Stimulated activated CD4-positive, alpha-beta T cell treated with anti-CD3 and anti-CD28 coated beads, Interleukin-15, amount 100 ng/mL, for 24 hours (primary cell): ENCODE measurements around the gene LDLRAD4.

Source experiments
- DNase-seq: peaks from one replicate; pipeline ENCODE4 v3.0.0-alpha.2; 2020

Gene LDLRAD4

DNA sequence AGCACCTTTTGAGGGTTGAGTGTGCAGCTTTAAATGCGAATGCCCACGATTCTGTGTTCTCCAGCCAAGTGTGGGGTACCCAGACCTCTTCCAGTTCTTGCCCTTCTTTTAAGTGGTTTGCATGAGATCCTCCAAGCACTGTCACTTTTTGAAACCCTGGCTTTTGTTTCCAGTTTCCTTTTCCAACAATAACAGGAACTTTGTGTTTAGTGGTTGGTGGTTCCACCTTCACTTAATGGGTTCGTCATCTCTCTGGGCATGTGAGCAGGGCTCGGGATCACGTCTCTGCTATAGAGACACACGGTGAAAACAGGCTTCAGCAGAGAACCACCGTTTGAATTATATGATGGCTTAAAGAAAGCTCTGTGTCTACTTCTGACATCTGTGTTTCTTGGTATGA lies 197.6 kb downstream of the LDLRAD4 start:
- no peak for DNase-seq

DNA sequence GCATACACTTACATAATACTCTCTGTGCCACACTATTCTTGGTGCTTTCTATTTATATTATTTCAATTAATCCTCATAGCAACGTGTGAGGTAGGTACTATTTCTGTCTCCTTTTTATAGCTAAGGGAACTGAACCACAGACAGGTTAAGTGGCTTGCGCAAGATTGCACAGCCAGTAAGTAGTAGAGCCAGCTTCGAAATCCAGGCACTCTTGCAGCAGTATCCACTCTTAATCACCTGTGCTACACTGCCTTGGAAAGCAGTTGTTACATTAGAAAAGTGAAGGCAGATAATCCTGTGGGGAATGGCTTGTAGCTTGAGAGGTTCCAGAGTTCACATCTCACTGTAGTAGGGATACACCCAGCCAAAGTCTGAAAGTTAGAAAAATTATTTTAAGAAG lies 198.3 kb downstream of the LDLRAD4 start:
- DNase-seq = no peak

DNA sequence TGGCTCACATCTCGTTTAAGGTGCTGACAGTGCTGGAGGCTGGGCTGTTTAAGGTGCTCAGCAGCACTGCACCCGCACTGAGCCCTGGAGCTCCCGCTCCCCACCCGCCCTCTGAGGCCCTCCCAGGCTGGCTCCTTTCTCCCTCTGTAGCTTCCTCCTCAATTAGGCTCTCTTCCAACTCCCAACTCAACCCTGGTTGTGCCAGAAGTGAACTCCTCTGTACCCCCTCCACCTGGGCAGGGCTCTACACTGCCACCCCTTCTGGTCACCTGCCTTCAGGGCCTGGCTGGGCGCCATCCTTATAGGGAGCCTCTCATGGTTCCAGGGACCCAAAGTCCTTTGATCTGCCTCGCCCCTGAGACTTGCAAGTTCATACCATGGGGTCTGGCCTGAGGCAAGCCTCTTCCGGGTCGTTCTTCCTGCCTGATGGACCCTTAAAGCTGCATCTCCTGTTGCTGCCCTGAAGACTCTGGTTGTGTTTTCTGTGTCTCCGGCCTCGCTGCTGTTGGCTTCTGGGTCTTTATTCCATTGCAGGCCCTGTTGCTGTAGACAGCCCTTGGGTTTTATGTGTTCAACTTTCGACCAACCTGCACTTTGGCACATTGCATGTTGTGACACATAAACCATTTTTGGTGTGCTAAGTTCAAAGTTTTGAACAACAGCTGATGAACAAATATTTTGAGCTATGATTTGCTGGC lies 199.6 kb downstream of the LDLRAD4 start:
- no peak for DNase-seq

DNA sequence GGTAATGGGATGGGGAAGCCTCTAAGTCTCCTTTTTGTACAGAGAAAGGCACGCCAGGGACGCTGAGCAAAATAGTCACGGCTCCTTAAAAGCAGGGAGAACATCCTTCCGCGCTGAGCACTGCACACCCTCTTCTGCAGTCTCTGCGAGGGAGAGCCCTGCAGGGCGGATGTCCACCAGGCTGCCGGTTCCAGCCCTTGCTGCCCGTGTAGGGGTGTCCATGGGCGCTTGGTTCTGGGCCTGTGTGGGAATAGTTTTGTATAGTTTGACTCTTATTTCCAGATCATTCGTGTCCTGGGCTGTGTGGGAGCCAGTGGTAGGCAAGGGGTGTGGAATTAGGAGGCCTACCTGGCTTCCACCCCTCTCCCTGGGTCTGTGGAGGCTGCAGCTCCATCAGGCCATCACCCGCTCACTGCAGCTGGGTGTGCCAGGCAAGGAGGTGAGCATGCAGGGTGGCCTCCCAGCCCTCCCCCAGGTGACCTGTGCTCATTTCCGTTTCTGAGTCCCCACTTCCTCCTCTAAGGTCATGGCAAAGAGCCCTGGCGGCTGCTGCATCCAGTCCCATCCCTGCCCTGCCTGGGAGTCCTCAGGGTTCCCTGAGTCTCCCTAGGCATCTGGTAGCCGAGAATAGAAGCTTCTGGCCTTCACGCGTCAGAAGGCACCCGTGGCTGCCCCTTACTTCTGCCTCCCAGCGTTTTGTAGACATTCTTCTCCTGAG lies 202.6 kb downstream of the LDLRAD4 start:
- no peak for DNase-seq

DNA sequence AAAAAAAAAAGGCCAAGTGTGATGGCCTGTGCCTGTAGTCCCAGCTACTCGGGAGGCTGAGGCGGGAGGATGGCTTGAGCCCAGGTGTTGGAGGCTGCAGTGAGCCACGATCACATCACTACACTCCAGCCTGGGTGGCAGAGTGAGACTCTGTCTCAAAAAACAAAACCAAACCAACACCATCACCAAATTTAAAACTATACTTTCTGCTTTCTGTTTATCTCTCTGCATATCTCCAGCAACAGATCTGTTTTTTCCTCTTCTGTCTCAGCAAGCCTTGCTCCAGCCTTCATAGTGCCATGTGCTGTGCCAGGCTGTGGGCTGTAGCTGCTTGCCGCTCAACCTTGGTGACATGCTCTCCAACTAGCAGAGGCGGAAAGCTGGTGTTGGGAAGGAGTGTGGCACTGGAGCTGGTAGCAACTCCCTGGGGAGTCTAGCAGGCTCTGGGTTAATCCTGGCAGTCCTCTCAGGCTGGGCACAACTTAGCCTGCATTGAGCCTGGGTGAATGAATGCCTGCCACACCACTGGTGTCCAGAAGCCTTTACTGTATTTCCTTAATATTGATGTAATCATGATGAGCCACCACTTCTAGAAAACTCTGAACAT lies 204.1 kb downstream of the LDLRAD4 start:
- DNase-seq = no peak

DNA sequence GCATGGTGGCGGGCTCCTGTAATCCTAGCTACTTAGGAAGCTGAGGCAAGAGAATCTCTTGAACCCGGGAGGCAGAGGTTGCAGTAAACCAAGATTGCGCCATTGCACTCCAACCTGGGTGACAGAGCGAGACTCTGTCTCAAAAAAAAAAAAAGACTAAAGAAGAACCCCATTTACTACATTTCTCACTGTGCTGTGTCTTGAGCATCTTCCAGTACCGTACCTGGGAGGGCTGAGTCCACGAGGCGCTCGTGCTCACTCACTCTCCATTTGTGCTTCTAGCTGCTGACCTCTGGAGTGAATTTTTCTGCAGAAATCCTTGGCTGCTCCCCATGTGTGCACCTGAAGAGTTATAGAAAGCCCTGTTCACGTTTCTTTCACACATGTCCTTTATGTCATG lies 204.8 kb downstream of the LDLRAD4 start:
- DNase-seq = no peak

DNA sequence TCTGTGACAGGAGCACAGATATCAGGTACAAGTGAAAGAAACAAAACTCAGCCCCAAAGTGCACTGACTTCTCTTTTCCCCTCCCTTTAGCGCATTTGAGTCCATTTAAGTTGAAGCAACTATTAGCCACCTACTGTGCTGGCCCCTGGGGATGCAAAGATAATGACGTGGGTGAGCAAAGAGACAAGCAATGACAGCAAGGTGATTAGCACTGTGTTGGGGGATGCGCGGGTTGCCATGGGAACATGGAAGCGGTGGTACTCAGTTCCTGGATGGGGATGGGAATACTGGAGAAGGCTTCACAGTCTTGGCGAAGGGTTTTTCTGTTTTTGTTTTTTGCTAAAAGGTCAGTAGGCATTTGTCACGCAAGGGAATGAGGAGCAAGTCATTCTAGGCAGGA lies 205.8 kb downstream of the LDLRAD4 start:
- DNase-seq = no peak

DNA sequence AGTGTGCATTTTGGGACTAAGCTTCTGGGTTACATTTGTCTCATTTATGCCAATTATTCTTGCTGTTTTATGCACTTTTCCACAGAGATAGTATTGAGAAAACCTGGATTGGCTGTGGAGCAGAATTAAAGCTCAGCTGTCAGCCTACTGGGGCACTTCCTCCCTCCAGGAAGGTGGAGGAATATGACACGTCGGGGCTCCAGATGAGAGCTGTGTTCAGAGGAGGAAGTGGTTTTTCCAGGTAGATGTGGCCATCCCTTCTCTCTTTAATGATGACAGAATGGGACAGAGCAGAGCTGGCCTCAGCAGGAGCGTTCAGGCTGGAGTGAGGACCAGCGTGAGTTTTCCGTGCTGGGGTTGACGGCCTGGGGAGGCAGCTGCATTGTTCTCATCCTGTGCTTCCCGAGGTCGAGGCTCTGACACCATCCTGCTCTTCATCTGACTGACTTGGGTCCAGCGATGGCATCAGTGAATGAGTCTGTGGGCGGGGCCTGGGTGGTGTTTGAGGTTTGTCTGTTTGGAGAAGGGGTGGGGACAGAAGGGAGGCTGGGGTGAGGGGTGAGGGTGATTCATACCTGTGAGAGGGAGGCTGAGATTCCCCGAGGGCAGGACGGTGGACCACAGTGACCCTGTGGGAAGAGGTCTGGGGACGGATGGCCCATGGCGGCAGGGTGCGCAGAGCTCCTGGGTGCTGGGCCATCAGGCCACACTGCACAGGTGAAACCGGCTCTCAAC lies 207.0 kb downstream of the LDLRAD4 start:
- peak; percentile 50 for DNase-seq

DNA sequence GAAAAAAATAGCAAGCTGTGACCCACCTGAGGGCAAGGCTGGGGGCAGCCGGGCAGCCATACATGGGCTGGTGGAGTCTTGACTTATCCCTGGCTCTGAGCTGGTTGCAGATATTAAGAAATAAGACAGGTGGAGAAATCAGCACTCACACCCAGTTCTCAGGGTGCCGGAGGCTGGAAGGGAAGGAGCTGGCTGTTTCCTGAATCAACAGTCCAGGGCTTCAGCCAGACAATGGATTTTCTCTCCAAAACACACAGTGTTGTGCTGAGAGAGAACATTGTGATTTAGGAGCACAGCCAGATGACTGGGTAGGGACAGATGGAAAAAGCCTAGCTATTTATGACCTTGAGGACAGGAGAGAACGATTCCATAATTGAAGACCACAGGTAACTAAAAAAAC lies 208.8 kb downstream of the LDLRAD4 start:
- DNase-seq = no peak

DNA sequence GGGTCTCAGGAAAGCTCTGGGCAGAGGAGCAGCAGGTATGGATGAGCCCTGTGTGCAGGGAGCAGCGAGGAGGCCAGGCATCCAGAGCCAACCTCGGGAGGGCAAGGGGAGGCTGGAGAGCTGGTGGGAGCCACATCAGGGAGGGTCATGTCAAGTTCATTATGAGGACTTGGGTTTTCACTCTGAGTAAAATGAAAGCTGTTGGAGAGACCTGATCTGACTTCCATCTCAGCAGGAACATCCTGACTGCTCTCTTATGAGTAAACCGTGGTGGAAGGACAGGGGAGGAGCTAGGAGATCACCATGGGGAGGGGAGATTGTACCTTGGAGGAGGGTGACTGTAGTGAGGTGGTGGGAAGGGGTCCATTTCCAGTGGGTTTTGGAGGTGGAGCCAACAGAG lies 209.8 kb downstream of the LDLRAD4 start:
- DNase-seq = no peak

DNA sequence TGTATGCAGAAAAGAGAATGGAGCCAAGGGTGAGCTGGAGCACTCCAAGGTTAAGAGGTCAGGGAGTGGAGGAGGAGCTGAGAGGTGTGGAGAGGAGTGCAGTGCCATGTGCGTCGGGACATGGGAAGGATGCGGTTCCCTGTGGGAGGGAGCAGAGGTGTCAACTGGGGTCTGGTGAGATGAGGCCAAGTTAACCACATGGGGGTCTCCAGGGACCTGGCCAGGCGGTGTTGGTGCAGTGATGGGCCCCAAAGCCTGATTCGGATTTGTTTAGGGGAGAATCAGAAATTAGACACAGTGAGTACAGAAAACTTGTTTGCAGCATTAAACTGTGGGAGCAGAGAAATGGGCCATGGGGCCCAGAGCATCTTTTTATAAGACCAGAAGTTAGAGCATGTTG lies 210.5 kb downstream of the LDLRAD4 start:
- DNase-seq = no peak

DNA sequence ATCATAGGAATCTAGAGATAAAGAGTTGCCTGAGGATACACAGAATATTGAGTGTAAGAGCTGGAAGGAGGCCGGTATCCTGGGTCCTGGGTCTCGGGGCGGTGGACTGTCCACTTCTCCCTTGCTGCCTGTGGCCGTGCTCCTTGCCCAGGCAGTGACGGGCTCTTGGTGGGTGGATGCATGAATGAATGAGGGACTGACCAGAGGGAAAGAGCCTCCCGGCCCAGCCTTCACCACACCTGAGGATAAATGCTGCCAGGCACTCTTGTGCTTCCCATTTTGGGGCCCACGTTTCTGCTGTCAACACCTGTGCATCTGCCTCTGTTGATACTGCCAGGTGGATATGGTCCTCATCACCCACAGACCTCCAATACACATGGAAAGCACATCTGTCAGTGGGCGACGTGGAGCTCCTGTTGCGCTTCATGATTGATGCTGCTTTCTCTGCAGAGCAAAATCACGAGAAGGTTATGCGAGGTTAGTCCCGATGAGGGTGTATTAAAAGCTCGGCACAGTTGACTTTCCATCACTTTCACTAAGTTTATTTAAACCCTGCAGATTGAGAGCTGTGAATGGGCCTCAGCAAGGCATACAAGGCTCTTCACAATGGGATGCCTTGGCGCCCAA lies 211.4 kb downstream of the LDLRAD4 start:
- DNase-seq = no peak

DNA sequence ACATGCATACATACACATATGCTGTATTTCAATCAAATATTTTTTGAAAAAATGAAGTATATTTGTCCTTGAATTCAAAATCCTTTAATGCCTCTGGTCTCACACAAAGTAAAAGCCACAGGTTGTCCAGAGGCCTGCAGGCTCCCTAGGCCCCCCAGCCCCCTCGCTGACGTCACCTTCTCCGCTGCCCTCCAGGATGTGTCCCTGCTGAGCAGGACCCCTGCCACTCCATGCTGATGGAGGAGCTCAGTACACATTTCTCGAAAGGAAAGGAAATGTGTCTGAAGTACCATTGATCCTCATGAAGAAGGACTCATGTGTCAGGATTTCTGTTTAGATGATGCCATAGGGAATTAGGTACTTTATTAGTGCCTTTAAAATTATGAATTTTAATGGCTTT lies 212.1 kb downstream of the LDLRAD4 start:
- no peak for DNase-seq

DNA sequence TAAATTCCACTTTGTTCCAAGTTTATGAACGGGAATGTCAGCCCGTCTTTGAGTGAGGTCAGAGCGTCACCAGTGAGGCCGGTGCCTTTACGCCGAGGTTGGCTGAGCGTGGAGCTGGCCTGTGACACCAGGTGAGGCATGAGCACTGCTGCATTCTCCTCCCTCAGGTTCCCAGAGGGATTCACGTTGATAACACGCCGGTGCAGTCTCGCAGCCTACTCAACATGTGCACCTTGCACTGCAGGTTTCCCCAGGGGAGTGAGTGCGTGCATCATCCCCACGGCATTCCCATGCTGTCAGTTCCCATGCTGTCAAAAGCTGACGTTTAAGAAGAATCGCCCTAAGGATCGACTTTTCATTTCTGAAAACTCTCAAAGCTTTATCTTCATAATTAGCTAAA lies 213.3 kb downstream of the LDLRAD4 start:
- DNase-seq = no peak

DNA sequence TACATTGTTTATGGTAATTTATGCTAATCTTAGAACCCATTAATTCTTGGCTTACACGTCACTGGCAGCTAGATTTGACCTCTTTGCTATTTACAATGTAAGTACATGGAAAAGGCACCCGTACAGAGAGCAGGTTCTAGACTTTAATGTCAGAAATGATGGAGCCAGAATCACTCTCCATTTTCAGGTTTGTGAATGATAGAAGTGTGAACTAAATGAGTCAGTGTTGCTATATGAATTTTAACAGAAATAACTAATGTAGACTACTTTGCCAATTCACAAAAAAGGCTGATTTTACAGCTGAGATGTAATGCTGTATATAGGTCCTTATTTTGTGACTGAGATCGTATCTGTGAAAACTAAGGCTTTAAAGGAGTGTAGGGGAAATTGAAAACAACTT lies 214.6 kb downstream of the LDLRAD4 start:
- no peak for DNase-seq

DNA sequence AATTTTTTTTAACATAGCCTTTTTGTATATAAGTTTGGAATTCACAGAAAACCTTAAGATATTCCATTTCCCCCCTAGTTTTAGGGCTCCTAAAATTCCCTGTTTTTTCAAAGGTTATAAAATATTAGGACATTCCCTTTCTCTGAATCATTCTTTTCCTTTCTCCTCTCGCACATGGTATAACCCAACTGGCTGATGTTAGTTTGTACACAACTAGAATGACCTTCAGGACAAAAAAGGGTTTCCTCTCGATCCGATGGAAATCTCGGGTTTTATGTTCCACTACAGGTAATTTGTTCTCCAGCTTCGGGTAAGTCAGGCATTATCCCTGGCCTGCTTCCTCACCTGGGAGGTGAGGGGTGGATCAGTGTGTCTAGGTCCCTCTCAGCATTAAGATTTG lies 215.1 kb downstream of the LDLRAD4 start:
- no peak for DNase-seq

DNA sequence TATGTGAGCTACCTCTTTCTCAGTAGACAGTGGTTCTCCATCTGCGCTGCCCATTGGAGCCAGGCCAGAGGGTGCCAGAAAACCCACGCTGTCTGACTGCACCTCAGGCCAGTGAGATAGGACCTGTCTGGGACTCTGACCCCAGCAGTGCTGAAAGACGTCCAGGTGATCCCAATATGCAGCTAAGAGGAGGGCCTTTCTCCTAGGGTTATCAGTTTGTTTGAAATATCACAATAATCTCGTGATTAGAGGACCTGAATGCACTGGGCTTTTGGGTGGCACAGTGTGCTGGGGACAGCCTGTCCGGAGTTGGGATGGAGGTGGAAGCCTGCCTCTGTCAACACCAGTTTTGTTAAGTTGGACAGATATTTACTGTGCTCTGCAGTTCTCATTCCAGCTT lies 216.3 kb downstream of the LDLRAD4 start:
- no peak for DNase-seq

DNA sequence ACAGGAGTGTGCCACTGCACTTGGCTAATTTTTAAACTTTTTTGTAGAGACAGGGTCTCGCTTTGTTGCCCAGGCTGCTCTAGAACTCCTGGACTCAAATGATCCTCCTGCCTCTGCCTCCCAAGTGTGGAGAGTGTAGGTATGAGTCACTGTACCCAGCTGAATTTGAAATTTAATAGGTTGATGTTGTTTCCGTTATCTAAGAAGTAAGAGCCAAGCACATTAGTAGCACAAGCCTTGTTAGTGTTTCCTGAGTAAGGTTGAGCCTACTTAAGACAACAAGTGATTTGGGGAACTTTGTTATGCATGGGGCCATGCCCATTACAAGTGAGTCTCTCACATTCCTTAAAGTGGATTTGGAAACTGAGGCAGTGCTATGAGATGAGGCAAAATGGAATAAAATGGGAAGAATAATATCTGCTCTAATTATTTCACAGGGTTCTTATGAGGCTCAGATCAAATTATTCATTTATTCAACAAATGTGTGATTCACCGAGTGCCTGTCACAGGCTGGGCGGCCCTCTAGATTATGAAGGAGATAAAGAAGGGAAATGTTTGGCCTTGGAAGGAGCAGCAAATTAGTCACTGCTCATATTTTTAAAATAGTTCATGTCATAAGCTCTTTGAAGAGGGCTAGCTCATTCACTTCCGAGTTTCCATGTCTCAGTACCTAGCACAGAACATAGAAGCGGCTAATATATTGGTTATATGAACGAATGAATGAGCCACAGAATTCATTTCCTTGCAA lies 217.2 kb downstream of the LDLRAD4 start:
- peak; percentile 43 for DNase-seq

DNA sequence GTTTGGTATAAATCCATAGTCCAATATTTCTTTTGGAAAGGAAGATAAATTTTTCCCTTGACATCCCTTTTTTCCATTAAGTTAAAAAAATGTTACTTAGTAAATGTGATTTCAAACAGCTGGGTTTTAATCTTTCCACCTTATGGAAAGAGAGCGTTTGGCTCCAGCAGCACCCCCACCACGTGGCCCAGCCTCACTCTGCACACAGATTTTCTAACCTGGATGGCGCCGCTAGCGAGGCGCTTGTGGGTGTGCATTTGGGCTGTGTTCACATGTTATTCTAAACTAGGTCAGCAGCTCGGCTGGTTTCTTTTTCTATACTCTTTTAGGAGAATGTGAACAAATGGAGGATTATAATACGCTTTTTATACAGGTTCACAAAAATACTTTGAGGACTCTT lies 218.0 kb downstream of the LDLRAD4 start:
- DNase-seq = peak; percentile 48

DNA sequence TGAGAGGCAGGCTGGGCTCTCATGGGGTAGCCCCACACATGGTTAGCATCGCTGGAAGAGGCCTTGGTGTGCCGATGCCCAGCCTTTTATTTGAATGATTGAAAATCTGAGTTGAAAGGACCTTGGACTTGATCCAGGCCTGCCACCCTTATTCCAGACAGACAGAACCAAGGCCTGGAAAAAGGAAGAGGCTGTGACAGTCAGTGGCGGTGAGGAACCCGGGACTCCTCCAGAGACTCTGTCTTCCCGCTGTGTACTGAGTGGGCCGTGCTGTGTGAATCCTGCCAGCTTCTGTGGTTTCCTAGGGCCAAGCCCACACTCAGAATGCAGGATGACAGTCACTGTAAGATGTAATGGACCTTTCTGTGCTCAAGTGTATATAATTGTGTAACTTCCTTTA lies 218.5 kb downstream of the LDLRAD4 start:
- peak; percentile 38 for DNase-seq

DNA sequence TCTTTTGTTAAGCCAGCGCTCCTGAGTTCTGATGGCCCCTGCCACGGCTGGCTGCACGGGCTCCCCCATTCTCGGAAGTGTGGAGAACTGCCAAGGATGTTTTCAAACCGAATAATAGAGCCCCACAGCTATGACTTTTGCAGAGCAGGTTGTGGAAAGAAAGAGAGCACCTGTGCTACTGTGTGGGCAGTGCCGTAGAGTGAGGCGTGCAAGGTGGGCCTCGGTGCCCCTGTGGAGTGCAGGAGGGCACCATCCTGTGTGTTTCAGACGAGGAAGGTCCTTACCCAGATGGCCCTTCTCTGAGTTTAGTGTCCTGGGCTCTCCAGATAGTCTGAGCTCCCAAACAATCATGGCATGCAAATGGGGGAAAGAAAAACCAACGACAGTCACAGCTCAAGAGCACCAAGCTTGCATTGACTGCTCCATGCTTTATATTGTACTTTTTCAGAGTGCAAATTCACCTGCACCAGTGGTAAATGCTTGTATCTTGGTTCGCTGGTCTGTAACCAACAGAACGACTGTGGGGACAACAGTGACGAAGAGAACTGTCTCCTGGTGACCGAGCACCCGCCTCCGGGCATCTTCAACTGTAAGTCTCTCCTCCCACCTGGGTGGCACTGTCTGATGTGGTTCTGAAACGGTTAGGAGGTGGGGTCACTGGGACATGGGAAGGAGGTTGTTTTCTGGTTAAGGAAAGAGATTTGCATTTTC lies 219.4 kb downstream of the LDLRAD4 start:
- DNase-seq = peak; percentile 70
